Endothelial cell of umbilical vein (primary cell): ENCODE results near the gene MAP2K5. TPM values are rescaled to one million over a fixed set of nuclear protein-coding genes. Genes with fewer than 3 reads are reported as not detected.

Experiments used
- BruUV-seq: library from RNA; stranded (reverse); fragments of 400-500 nt; replicated peaks from 2 replicates; lab custom pipeline; 2021; lab: Mats Ljungman, UMichigan
- CTCF ChIA-PET: fragments of 300-600, 350-600 bp; sonication (Branson Sonifier 250); formaldehyde crosslinking; loops from one replicate; lab custom pipeline; 2021; ENCODE audit warnings: antibody characterized with exemption, inconsistent platforms; lab: Charles Lee
- POLR2A ChIA-PET: fragments of 300-600, 350-600 bp; sonication (Branson Sonifier 250); formaldehyde crosslinking; loops from one replicate; lab custom pipeline; 2021; ENCODE audit warnings: antibody characterized with exemption, inconsistent platforms; lab: Charles Lee
- DNase-seq: peaks from one replicate; pipeline ENCODE4 v3.0.0-alpha.2; 2011; ENCODE audit warnings: low read depth, low spot score
- FAIRE-seq: peaks from 2 replicates; lab custom pipeline; 2011; peaks lifted over from hg19 to GRCh38; lab: Jason Lieb, UNC
- H2AFZ ChIP-seq: 2 replicates; pipeline ENCODE4 v1.6.0; 2012; ENCODE audit warnings: low read depth, low read length, control low read depth, inconsistent platforms
- H3K27ac ChIP-seq: 2 replicates; pipeline ENCODE4 v1.5.1; 2011; ENCODE audit warnings: low read depth, mild to moderate bottlenecking, control low read depth, low read length, moderate library complexity; ENCODE audit not compliant: insufficient read depth
- H3K27me3 ChIP-seq, 2 experiments: 2 replicates each; pipeline versions ENCODE4 v1.6.0 to v1.6.1; 2011; ENCODE audit warnings: low read length in 2 of 2, mixed read lengths in 1 of 2; ENCODE audit not compliant: control insufficient read depth in 2 of 2, insufficient read depth in 2 of 2
- H3K36me3 ChIP-seq, 2 experiments: 2 replicates in 1 of 2; 3 replicates in 1 of 2; pipeline ENCODE4 v1.5.1; 2011; ENCODE audit warnings: low read length in 2 of 2, mild to moderate bottlenecking in 1 of 2, moderate library complexity in 1 of 2; ENCODE audit not compliant: control insufficient read depth in 2 of 2, insufficient read depth in 2 of 2; ENCODE audit errors: extremely low read depth in 1 of 2
- H3K4me1 ChIP-seq: 3 replicates; pipeline ENCODE4 v1.5.1; 2011; ENCODE audit warnings: mild to moderate bottlenecking, low read length; ENCODE audit not compliant: control insufficient read depth, insufficient read depth; ENCODE audit errors: extremely low read depth
- H3K4me2 ChIP-seq: 2 replicates; pipeline ENCODE4 v1.6.1; 2011; ENCODE audit warnings: low read length, control low read depth, mixed read lengths; ENCODE audit not compliant: insufficient read depth
- H3K4me3 ChIP-seq, 3 experiments: fragments of 200-600 bp in 1 of 3; sonication (generic), shearing (Covaris generic) in 1 of 3; replicated peaks in 1 of 3; 2 replicates each; pipeline ENCODE4 v1.5.1; 2011 to 2016; ENCODE audit warnings: control low read depth in 3 of 3, low read length in 3 of 3, mild to moderate bottlenecking in 2 of 3, inconsistent platforms in 1 of 3, low read depth in 1 of 3, moderate library complexity in 1 of 3; ENCODE audit not compliant: insufficient read depth in 1 of 3
- H3K79me2 ChIP-seq: 2 replicates; pipeline ENCODE4 v1.6.0; 2012; ENCODE audit warnings: low read length, inconsistent platforms; ENCODE audit not compliant: control insufficient read depth, insufficient read depth
- H3K9ac ChIP-seq: replicated peaks from 2 replicates; pipeline ENCODE3; 2011; ENCODE audit warnings: low read length, control low read depth; ENCODE audit not compliant: insufficient read depth; ENCODE audit errors: extremely low read depth
- H3K9me1 ChIP-seq: replicated peaks from 3 replicates; pipeline ENCODE4 v1.6.0; 2011; ENCODE audit warnings: mild to moderate bottlenecking, low read length; ENCODE audit not compliant: control insufficient read depth, insufficient read depth; ENCODE audit errors: extremely low read depth
- H3K9me3 ChIP-seq: replicated peaks from 2 replicates; pipeline ENCODE4 v1.5.1; 2012; ENCODE audit warnings: low read length, inconsistent platforms; ENCODE audit not compliant: control insufficient read depth, insufficient read depth
- H4K20me1 ChIP-seq: replicated peaks from 2 replicates; pipeline ENCODE3; 2011; ENCODE audit warnings: mild to moderate bottlenecking, low read length; ENCODE audit not compliant: control insufficient read depth, insufficient read depth; ENCODE audit errors: extremely low read depth
- CTCF ChIP-seq, 2 donors: IDR thresholded peaks; 1 replicate in 1 of 2; 2 replicates in 1 of 2; pipeline ENCODE4 v1.5.1; 2011; ENCODE audit warnings: low read length in 2 of 2, mild to moderate bottlenecking in 2 of 2, moderate library complexity in 2 of 2, control low read depth in 1 of 2, inconsistent platforms in 1 of 2, low read depth in 1 of 2; ENCODE audit not compliant: insufficient read depth in 1 of 2; ENCODE audit errors: extremely low read depth in 1 of 2
- EZH2 ChIP-seq: IDR thresholded peaks from 2 replicates; pipeline ENCODE4 v1.6.1; 2012; ENCODE audit warnings: borderline replicate concordance, low read depth, mild to moderate bottlenecking, moderate library complexity, low read length, inconsistent platforms; ENCODE audit not compliant: severe bottlenecking
- FOS ChIP-seq: IDR thresholded peaks from 2 replicates; pipeline ENCODE4 v1.6.1; 2011; ENCODE audit warnings: mild to moderate bottlenecking, low read length, moderate library complexity, borderline replicate concordance; ENCODE audit not compliant: insufficient read depth
- GATA2 ChIP-seq: IDR thresholded peaks from 2 replicates; pipeline ENCODE4 v1.7.0; 2011; ENCODE audit warnings: low read depth, mild to moderate bottlenecking, moderate library complexity, mixed read lengths, low read length; ENCODE audit not compliant: insufficient read length, insufficient read depth
- JUN ChIP-seq: IDR thresholded peaks from 2 replicates; pipeline ENCODE4 v1.6.1; 2011; ENCODE audit warnings: borderline replicate concordance, low read depth; ENCODE audit not compliant: insufficient read length, insufficient read depth
- MAX ChIP-seq: IDR thresholded peaks from 2 replicates; pipeline ENCODE4 v1.6.1; 2011; ENCODE audit not compliant: insufficient read depth, insufficient read length
- MYC ChIP-seq: IDR thresholded peaks from one replicate; pipeline ENCODE4 v1.6.1; 2011; ENCODE audit warnings: mild to moderate bottlenecking, low read depth, low read length
- POLR2A ChIP-seq: IDR thresholded peaks from 2 replicates; pipeline ENCODE4 v1.6.1; 2012; ENCODE audit warnings: low read depth, mild to moderate bottlenecking, control low read depth, low read length
- POLR2AphosphoS5 ChIP-seq: IDR thresholded peaks from 2 replicates; pipeline ENCODE4 v1.6.1; 2012; ENCODE audit warnings: low read depth, mild to moderate bottlenecking, control low read depth, low read length, moderate library complexity; ENCODE audit not compliant: insufficient read depth
- dilution Hi-C: fragments of 300-500 bp; cut with MboI; formaldehyde crosslinking; loops from one replicate; pipeline ENCODE4 v1.15.0; 2019; ENCODE audit warnings: low sequenced_read_pairs; ENCODE audit not compliant: extremely low pct_ligation_motif_present
- intact Hi-C: fragments of 100-400 bp; cut with micrococcal nuclease; formaldehyde crosslinking; loops from one replicate; pipeline ENCODE4 v1.10.0; 2022
- polyA plus RNA-seq, 4 experiments: library from polyadenylated mRNA; depleted of rRNA in 3 of 4; stranded (reverse) in 3 of 4; unstranded in 1 of 4; fragments of >200 nt; gene quantifications; 2 replicates each; pipeline versions ENCODE4 v1.2.1 to v1.2.3, GENCODE V29; 2011 to 2012; ENCODE audit warnings: missing spikeins in 1 of 4
- total RNA-seq: library from RNA; stranded (reverse); gene quantifications from 2 replicates; pipeline ENCODE4 v1.2.3, GENCODE V29; 2021

Gene MAP2K5
- total and polyA plus RNA-seq, 2 donors (not counting 3 experiments of a cell fraction or from before 2014, with no cell fraction given), result 4.9 to 24.7 TPM

DNA sequence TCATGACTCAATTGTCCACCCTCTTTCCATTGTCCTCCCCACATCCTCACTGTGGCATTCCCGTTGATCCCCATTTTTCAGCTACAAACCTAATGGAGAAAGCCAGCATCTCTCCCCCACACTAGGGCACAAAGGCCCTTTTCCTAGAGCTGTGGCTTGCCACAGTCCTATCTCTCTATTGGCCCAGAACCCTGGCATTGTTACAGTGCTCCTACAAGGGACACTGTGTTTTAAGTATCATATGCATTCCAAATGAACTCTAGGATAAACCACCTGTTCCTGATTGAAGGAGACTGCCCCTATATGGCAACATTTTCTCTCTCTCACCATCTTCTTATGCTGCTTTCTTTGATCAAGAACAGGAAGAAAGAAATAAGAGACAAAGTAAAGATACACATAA lies 213.4 kb downstream of the MAP2K5 start:
- intact Hi-C loops (no loop called here), dilution Hi-C loops (no loop called here)
- no peaks in the 10 kb centered on the region for H4K20me1 ChIP-seq
- FAIRE-seq (no peak), DNase-seq (no peak)
- POLR2A ChIA-PET, result no interaction called here
- no peaks in the 10 kb centered on the region for H3K36me3 ChIP-seq
- BruUV-seq, result no TSS peak
- H3K4me3 ChIP-seq, result no peak overlapping the region
- TF ChIP-seq EZH2, result no peak
- TF ChIP-seq MYC, result no peak
- no peak for TF ChIP-seq MAX
- no peak for TF ChIP-seq FOS
- TF ChIP-seq GATA2, result no peak
- no peak for TF ChIP-seq POLR2AphosphoS5
- TF ChIP-seq POLR2A, result no peak
- TF ChIP-seq JUN, result no peak
- TF ChIP-seq CTCF (IDR thresholded peaks at IDR 0.05; ENCODE audit: extremely low read depth in 1 of 2, insufficient read depth in 1 of 2, low read depth in 1 of 2, low read length in 2 of 2), result no peak
- no peak overlapping the region for H3K9ac ChIP-seq
- H3K9me3 ChIP-seq, result no peaks in the 10 kb centered on the region
- H3K4me1 ChIP-seq, result no peaks in the 10 kb centered on the region
- H3K27me3 ChIP-seq, result no peaks in the 10 kb centered on the region
- H3K4me2 ChIP-seq, result no peak overlapping the region
- H3K9me1 ChIP-seq, result no peaks in the 10 kb centered on the region
- H2AFZ ChIP-seq, result no peak overlapping the region
- H3K79me2 ChIP-seq, result no peaks in the 10 kb centered on the region
- no peak overlapping the region for H3K27ac ChIP-seq
- CTCF ChIA-PET, result interaction anchor here (0.9 kb wide), 1 partner anchor 12 kb away, joined by 3 read pairs; no protein-coding TSS in a partner anchor
